ENCODE measurements around the gene ZNF197. TPM values are rescaled to one million over a fixed set of nuclear protein-coding genes. Genes with fewer than 3 reads are reported as not detected.

Gene ZNF197
- total RNA-seq, 1 donor from 2014 or later: 18.1 TPM

- peaks cover 20 to 26% of the 10 kb centered on the region in 2 donors for H3K36me3 ChIP-seq
- intact Hi-C loops (cut with DNase I): loop anchor here (2.0 kb wide), 1 partner anchor 40 kb away; the partner anchor contains the start of gene ZNF197
- TF ChIP-seq, protein P1, sequence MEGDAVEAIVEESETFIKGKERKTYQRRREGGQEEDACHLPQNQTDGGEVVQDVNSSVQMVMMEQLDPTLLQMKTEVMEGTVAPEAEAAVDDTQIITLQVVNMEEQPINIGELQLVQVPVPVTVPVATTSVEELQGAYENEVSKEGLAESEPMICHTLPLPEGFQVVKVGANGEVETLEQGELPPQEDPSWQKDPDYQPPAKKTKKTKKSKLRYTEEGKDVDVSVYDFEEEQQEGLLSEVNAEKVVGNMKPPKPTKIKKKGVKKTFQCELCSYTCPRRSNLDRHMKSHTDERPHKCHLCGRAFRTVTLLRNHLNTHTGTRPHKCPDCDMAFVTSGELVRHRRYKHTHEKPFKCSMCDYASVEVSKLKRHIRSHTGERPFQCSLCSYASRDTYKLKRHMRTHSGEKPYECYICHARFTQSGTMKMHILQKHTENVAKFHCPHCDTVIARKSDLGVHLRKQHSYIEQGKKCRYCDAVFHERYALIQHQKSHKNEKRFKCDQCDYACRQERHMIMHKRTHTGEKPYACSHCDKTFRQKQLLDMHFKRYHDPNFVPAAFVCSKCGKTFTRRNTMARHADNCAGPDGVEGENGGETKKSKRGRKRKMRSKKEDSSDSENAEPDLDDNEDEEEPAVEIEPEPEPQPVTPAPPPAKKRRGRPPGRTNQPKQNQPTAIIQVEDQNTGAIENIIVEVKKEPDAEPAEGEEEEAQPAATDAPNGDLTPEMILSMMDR (IDR thresholded peaks at IDR 0.05): no peak
- H3K27me3 ChIP-seq: no peaks in the 10 kb centered on the region
- H3K4me3 ChIP-seq: peak within 1 kb of the TSS; percentile 52 to 89
- DNase-seq (ENCODE audit: low spot score in 2 of 2): peak in 1 of 2 donors; percentile 80
- H3K27ac ChIP-seq: peak within 1 kb of the TSS; percentile 74 to 86
- peaks cover 0 to 19% of the 10 kb centered on the region in 2 donors for H3K9me3 ChIP-seq
- no peaks in the 10 kb centered on the region for H3K4me1 ChIP-seq
Measured at GRCh38 chr3:44584646-44585501, 40.0 kb upstream of the ZNF197 start, which contains the start of gene ZNF660. Gene ZNF660 (plus strand): TSS chr3:44584964. CDS start chr3:44594194, 9,230 bp downstream.

DNA sequence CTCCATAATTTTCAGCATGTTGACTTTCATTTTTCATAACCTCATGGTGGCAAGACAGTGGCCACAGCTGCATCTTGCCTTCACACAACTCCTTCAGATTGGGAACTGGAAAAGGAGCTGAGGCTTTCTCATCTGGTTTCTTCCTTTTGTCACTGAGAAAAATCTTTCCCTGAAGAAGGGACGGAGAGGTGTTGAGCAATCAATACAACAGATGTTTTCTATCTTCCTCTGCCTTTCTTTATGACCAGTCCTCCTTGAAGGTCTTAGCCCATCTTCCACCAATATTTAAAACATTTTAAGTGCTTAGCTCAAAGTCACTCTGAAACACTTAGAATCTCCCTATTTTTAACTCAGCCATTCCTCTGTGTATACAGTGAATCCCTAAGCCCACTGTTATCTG, 28.2 kb upstream of the ZNF197 start:
- Histone ChIP-seq H3K9me3 (peaks cover 60 to 95% of the 10 kb centered on the region in 2 donors), H3K36me3 (peaks cover 26 to 50% of the 10 kb centered on the region in 2 donors)
- DNase-seq (ENCODE audit: low spot score in 2 of 2): no peak

GRCh38 chr3:44601749-44602148, 23.1 kb upstream of the ZNF197 start:
- no peak for DNase-seq (ENCODE audit: low spot score in 2 of 2)
- Histone ChIP-seq H3K4me3 (no peak overlapping the region), H3K36me3 (peaks cover 7 to 8% of the 10 kb centered on the region in 2 donors), H3K4me1 (no peaks in the 10 kb centered on the region), H3K27me3 (no peaks in the 10 kb centered on the region), H3K9me3 (peaks cover 28 to 64% of the 10 kb centered on the region in 2 donors), H3K27ac (no peak overlapping the region)
- TF ChIP-seq, protein P1 (IDR thresholded peaks at IDR 0.05): no peak
- intact Hi-C loops (cut with DNase I): no loop called here

More for the DNA sequence above, 28.2 kb upstream of the ZNF197 start:
- Histone ChIP-seq H3K4me1 (no peaks in the 10 kb centered on the region), H3K27me3 (no peaks in the 10 kb centered on the region), H3K4me3 (no peak overlapping the region), H3K27ac (no peak overlapping the region)
- TF ChIP-seq, protein P1 (IDR thresholded peaks at IDR 0.05): no peak
- intact Hi-C loops (cut with DNase I): no loop called here

DNA sequence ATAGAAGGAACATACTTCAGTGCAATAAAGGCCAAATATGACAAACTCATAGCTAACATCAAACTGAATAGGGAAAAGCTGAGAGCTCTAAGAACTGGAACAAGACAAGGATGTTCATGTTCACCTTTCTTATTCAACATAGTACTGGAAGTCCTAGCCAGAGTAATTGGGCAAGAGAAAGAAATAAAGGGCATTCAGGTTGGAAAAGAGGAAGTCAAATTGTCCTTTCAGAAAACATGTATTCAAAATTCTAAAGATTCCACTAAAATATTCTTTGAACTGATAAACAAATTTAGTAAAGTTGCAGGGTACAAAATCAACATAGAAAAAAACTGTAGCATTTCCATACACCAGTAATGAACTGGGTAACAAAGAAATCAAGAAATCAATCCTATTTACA, 12.2 kb upstream of the ZNF197 start:
- H3K36me3 ChIP-seq: peaks cover 0 to 11% of the 10 kb centered on the region in 2 donors
- H3K4me3 ChIP-seq: no peak overlapping the region
- H3K27me3 ChIP-seq: no peaks in the 10 kb centered on the region
- no peaks in the 10 kb centered on the region for H3K4me1 ChIP-seq
- peaks cover 0 to 57% of the 10 kb centered on the region in 2 donors for H3K9me3 ChIP-seq
- no peak for DNase-seq (ENCODE audit: low spot score in 2 of 2)
- H3K27ac ChIP-seq: no peak overlapping the region
- TF ChIP-seq, protein P1 (IDR thresholded peaks at IDR 0.05): no peak
- intact Hi-C loops (cut with DNase I): no loop called here

GRCh38 chr3:44628716-44629115, 3.9 kb downstream of the ZNF197 start:
- peaks cover 0 to 6% of the 10 kb centered on the region in 2 donors for H3K4me1 ChIP-seq
- no peaks in the 10 kb centered on the region for H3K27me3 ChIP-seq
- TF ChIP-seq, protein P1 (IDR thresholded peaks at IDR 0.05): no peak
- H3K4me3 ChIP-seq: no peak overlapping the region
- DNase-seq (ENCODE audit: low spot score in 2 of 2): no peak
- H3K9me3 ChIP-seq: no peaks in the 10 kb centered on the region
- peaks cover 28 to 49% of the 10 kb centered on the region in 2 donors for H3K36me3 ChIP-seq
- H3K27ac ChIP-seq: no peak overlapping the region
- intact Hi-C loops (cut with DNase I): loop anchor here (10.0 kb wide), 3 partner anchors 106 to 304 kb away; partner anchors contain the start of gene ZNF445

Measured in ascending aorta (tissue), 2 donors.